ENCODE results near the gene NOVA1. TPM values are rescaled to one million over a fixed set of nuclear protein-coding genes. Genes with fewer than 3 reads are reported as not detected.

Gene NOVA1
- polyA plus RNA-seq, 3 donors: 0.01 TPM; not detected in 2

DNA sequence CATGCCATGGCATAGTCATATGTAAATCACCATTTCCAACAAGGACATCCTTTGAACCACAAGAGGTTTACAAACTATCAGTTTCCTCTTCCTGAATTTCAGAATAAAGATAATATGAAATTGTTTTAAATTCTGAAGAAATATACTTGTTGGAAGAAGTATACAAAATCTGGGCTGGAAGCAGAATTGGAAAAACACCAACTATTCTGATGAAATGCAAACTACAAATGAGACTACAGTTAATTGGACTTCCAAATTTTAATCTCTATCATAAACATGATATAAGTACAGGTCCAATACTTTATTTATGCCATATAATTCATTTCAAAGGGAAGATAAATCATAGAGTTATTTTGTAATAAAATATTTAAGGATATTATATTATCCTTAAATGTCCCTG is 80.1 kb downstream of the NOVA1 start:
- Histone ChIP-seq H3K9ac (ENCODE audit: insufficient read depth, low read length, poor library complexity, severe bottlenecking) (no peak overlapping the region), H3K36me3 (replicated peaks in 1 of 2; ENCODE audit: control insufficient read depth in 1 of 2, insufficient read depth in 2 of 2, low read length in 2 of 2) (no peaks in the 10 kb centered on the region), H3K9me3 (replicated peaks in 1 of 2; ENCODE audit: control insufficient read depth in 1 of 2, insufficient read depth in 1 of 2, low read length in 2 of 2) (no peaks in the 10 kb centered on the region), H3K4me3 (replicated peaks in 1 of 3; ENCODE audit: low read depth in 2 of 3, low read length in 3 of 3) (no peak overlapping the region), H2AFZ (ENCODE audit: insufficient read depth, low read depth, low read length, poor library complexity, severe bottlenecking) (no peak overlapping the region), H3K4me1 (ENCODE audit: control insufficient read depth in 1 of 2, insufficient read depth in 2 of 2, low read length in 2 of 2) (no peaks in the 10 kb centered on the region), H4K20me1 (ENCODE audit: insufficient read depth, low read length) (no peaks in the 10 kb centered on the region), H3K79me2 (ENCODE audit: insufficient read depth, low read length) (no peaks in the 10 kb centered on the region), H3K27ac (ENCODE audit: low read depth in 1 of 2, low read length in 2 of 2) (no peak overlapping the region), H3K4me2 (replicated peaks; ENCODE audit: extremely low read depth, low read length, poor library complexity, severe bottlenecking) (no peak overlapping the region), H3K27me3 (ENCODE audit: control insufficient read depth in 2 of 2, insufficient read depth in 2 of 2, low read length in 2 of 2) (no peaks in the 10 kb centered on the region)
- H3K4me3 Mint-ChIP-seq: no peak overlapping the region
- intact Hi-C loops (cut with micrococcal nuclease): no loop called here
- H3K27ac Mint-ChIP-seq: no peak overlapping the region
- H3K9me3 Mint-ChIP-seq: peaks cover 0 to 1% (median 0%) of the 10 kb centered on the region in 7 donors
- DNase-seq: no peak
- no peaks in the 10 kb centered on the region for H3K4me1 Mint-ChIP-seq
- peaks cover 0 to 3% (median 1%) of the 10 kb centered on the region in 3 donors for H3K27me3 Mint-ChIP-seq (ENCODE audit: low read depth in 3 of 3)
- no peaks in the 10 kb centered on the region for H3K36me3 Mint-ChIP-seq
- TF ChIP-seq, protein P1, sequence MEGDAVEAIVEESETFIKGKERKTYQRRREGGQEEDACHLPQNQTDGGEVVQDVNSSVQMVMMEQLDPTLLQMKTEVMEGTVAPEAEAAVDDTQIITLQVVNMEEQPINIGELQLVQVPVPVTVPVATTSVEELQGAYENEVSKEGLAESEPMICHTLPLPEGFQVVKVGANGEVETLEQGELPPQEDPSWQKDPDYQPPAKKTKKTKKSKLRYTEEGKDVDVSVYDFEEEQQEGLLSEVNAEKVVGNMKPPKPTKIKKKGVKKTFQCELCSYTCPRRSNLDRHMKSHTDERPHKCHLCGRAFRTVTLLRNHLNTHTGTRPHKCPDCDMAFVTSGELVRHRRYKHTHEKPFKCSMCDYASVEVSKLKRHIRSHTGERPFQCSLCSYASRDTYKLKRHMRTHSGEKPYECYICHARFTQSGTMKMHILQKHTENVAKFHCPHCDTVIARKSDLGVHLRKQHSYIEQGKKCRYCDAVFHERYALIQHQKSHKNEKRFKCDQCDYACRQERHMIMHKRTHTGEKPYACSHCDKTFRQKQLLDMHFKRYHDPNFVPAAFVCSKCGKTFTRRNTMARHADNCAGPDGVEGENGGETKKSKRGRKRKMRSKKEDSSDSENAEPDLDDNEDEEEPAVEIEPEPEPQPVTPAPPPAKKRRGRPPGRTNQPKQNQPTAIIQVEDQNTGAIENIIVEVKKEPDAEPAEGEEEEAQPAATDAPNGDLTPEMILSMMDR (IDR thresholded peaks at IDR 0.05): no peak

DNA sequence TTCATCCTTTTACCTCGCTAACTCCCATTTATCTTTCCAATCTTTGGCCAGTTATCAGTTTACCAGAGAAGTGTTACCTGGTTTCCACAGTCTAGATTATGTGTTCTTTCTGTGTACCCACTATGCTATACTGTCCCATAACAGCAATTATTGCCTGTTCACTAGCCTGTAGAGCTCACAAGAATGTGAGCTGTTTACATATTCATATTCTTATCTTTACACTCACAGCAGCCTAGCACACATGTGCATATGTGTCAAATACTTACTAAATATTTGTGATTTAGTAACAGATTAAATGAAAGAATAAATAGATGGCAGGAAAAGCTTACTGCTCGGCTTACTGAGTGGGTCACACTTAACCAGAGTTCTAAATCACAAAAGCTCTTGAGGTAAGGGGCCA is 97.8 kb downstream of the NOVA1 start:
- Mint-ChIP-seq H3K4me1 (no peaks in the 10 kb centered on the region), H3K27ac (no peak overlapping the region), H3K9me3 (no peaks in the 10 kb centered on the region), H3K4me3 (no peak overlapping the region), H3K27me3 (ENCODE audit: low read depth in 3 of 3) (peaks cover 0 to 2% (median 0%) of the 10 kb centered on the region in 3 donors), H3K36me3 (no peaks in the 10 kb centered on the region)
- intact Hi-C loops (cut with micrococcal nuclease): no loop called here
- Histone ChIP-seq H2AFZ (ENCODE audit: insufficient read depth, low read depth, low read length, poor library complexity, severe bottlenecking) (no peak overlapping the region), H3K4me2 (replicated peaks; ENCODE audit: extremely low read depth, low read length, poor library complexity, severe bottlenecking) (no peak overlapping the region), H3K4me1 (ENCODE audit: control insufficient read depth in 1 of 2, insufficient read depth in 2 of 2, low read length in 2 of 2) (no peaks in the 10 kb centered on the region), H3K4me3 (replicated peaks in 1 of 3; ENCODE audit: low read depth in 2 of 3, low read length in 3 of 3) (no peak overlapping the region), H3K36me3 (replicated peaks in 1 of 2; ENCODE audit: control insufficient read depth in 1 of 2, insufficient read depth in 2 of 2, low read length in 2 of 2) (no peaks in the 10 kb centered on the region), H3K9me3 (replicated peaks in 1 of 2; ENCODE audit: control insufficient read depth in 1 of 2, insufficient read depth in 1 of 2, low read length in 2 of 2) (no peaks in the 10 kb centered on the region), H4K20me1 (ENCODE audit: insufficient read depth, low read length) (no peaks in the 10 kb centered on the region), H3K27me3 (ENCODE audit: control insufficient read depth in 2 of 2, insufficient read depth in 2 of 2, low read length in 2 of 2) (no peaks in the 10 kb centered on the region), H3K79me2 (ENCODE audit: insufficient read depth, low read length) (no peaks in the 10 kb centered on the region), H3K9ac (ENCODE audit: insufficient read depth, low read length, poor library complexity, severe bottlenecking) (no peak overlapping the region), H3K27ac (ENCODE audit: low read depth in 1 of 2, low read length in 2 of 2) (no peak overlapping the region)
- TF ChIP-seq, protein P1 (IDR thresholded peaks at IDR 0.05): no peak
- no peak for DNase-seq
- no CpG with 5 or more reads among the region's 2 CpGs for WGBS (ENCODE audit: insufficient coverage)

Measured in CD14-positive monocyte (primary cell).